Esophagus muscularis mucosa (tissue), 4 donors: ENCODE data around the gene SMCHD1. TPM values are rescaled to one million over a fixed set of nuclear protein-coding genes. Genes with fewer than 3 reads are reported as not detected.
"Not testable (repeated sequence)": the region's sequence is repeated elsewhere in the genome, so short reads cannot be mapped to it uniquely, and the experiment has no call there.

ENCODE experiments used
- DNase-seq: peaks from one replicate; pipeline ENCODE4 v3.0.0-alpha.2; 2017; ENCODE audit errors: extremely low spot score
- H3K27ac ChIP-seq, 4 donors: fragments of 200-600 bp; sonication (generic); replicated peaks in 1 of 4; 1 replicate in 3 of 4; 2 replicates in 1 of 4; pipeline ENCODE4 v1.5.1; 2016 to 2019; ENCODE audit warnings: mild to moderate bottlenecking in 1 of 4
- H3K27me3 ChIP-seq, 4 donors: fragments of 200-600 bp; sonication (generic); one replicate each; pipeline versions ENCODE4 v1.5.1 to v1.6.0; 2016 to 2019
- H3K36me3 ChIP-seq, 4 donors: fragments of 200-600 bp; sonication (generic); one replicate each; pipeline ENCODE4 v1.5.1; 2016 to 2019
- H3K4me1 ChIP-seq, 4 donors: fragments of 200-600 bp; sonication (generic); one replicate each; pipeline ENCODE4 v1.5.1; 2016 to 2019
- H3K4me3 ChIP-seq, 4 donors: fragments of 200-600 bp; sonication (generic); 1 replicate in 2 of 4; 2 replicates in 2 of 4; pipeline ENCODE4 v1.5.1; 2016 to 2019; ENCODE audit warnings: mild to moderate bottlenecking in 4 of 4, moderate library complexity in 1 of 4
- H3K9me3 ChIP-seq, 4 donors: fragments of 200-600 bp; sonication (generic); 1 replicate in 3 of 4; 2 replicates in 1 of 4; pipeline ENCODE4 v1.5.1; 2016 to 2019
- CTCF ChIP-seq, 3 experiments: fragments of 200-600 bp in 2 of 3; fragments of 450-650 bp in 1 of 3; sonication (generic) in 2 of 3; IDR thresholded peaks; one replicate each; pipeline ENCODE4 v1.5.1; 2017 to 2019; ENCODE audit warnings: antibody characterized with exemption in 3 of 3, mild to moderate bottlenecking in 2 of 3, moderate library complexity in 1 of 3
- EP300 ChIP-seq: sonication (generic); formaldehyde crosslinking; IDR thresholded peaks from one replicate; pipeline ENCODE4 v1.6.1; 2017; ENCODE audit warnings: antibody characterized with exemption
- POLR2A ChIP-seq: fragments of 450-650 bp; IDR thresholded peaks from one replicate; pipeline ENCODE4 v1.6.1; 2017; ENCODE audit warnings: antibody characterized with exemption, moderate library complexity, mild to moderate bottlenecking, low read depth
- POLR2AphosphoS5 ChIP-seq, 2 donors: sonication (generic); formaldehyde crosslinking; IDR thresholded peaks; one replicate each; pipeline ENCODE4 v1.6.1; 2017; ENCODE audit warnings: antibody characterized with exemption in 2 of 2
- WGBS: methylation state at CpG from one replicate; pipeline ENCODE4 v1.1.5; 2018; 5-methylcytosine and 5-hydroxymethylcytosine counted together
- intact Hi-C: fragments of 100-400 bp; cut with DNase I; formaldehyde crosslinking; loops from one replicate; pipeline ENCODE4 v1.15.1; 2023
- total RNA-seq, 4 donors: library from RNA; depleted of rRNA; stranded (reverse); fragments of >200 nt; gene quantifications; one replicate each; pipeline versions ENCODE4 v1.1.0 to v1.2.1, GENCODE V29; 2016

The SMCHD1 gene
- total RNA-seq, 4 donors from 2014 or later: 47.9 to 62.3 (median 58.2) TPM

GRCh38 chr18:2799369-2799768 is 143.8 kb downstream of the SMCHD1 start:
- H3K27ac ChIP-seq: no peak overlapping the region
- peaks cover 9 to 69% (median 42%) of the 10 kb centered on the region in 4 donors for H3K36me3 ChIP-seq
- H3K4me1 ChIP-seq: no peaks in the 10 kb centered on the region
- no peak overlapping the region for H3K4me3 ChIP-seq
- H3K27me3 ChIP-seq: no peaks in the 10 kb centered on the region
- intact Hi-C loops: no loop called here
- no peaks in the 10 kb centered on the region for H3K9me3 ChIP-seq
- WGBS: 83% methylated on average over 2 of the region's 2 CpGs
- DNase-seq: no peak
- TF ChIP-seq CTCF (IDR thresholded peaks at IDR 0.05) (no peak), POLR2A (no peak), POLR2AphosphoS5 (IDR thresholded peaks at IDR 0.05) (no peak), EP300 (no peak)

GRCh38 chr18:2805970-2806943 is 150.7 kb downstream of the SMCHD1 start:
- H3K4me3 ChIP-seq: no peak overlapping the region
- no peaks in the 10 kb centered on the region for H3K27me3 ChIP-seq
- no peaks in the 10 kb centered on the region for H3K4me1 ChIP-seq
- no peak for DNase-seq
- WGBS: 90% methylated on average over 8 of the region's 8 CpGs
- H3K36me3 ChIP-seq: peaks cover 0 to 22% (median 11%) of the 10 kb centered on the region in 4 donors
- H3K9me3 ChIP-seq: peaks cover 0 to 8% (median 3%) of the 10 kb centered on the region in 4 donors
- TF ChIP-seq CTCF (IDR thresholded peaks at IDR 0.05): no peak
- TF ChIP-seq EP300: no peak
- no peak for TF ChIP-seq POLR2AphosphoS5 (IDR thresholded peaks at IDR 0.05)
- TF ChIP-seq POLR2A: no peak
- no peak overlapping the region for H3K27ac ChIP-seq
- intact Hi-C loops: no loop called here

- H3K4me1 ChIP-seq, intact Hi-C loops, H3K27ac ChIP-seq, H3K4me3 ChIP-seq, DNase-seq, H3K27me3 ChIP-seq: not testable (repeated sequence)
- Histone ChIP-seq H3K9me3 (peaks cover 0 to 17% (median 6%) of the 10 kb centered on the region in 4 donors), H3K36me3 (peaks cover 0 to 12% (median 5%) of the 10 kb centered on the region in 4 donors)
- 91% methylated on average over 2 of the region's 2 CpGs for WGBS
Measured at GRCh38 chr18:2808640-2809039, 153.1 kb downstream of the SMCHD1 start.

GRCh38 chr18:2809666-2810183 is 154.2 kb downstream of the SMCHD1 start:
- H3K27ac ChIP-seq, H3K27me3 ChIP-seq, H3K4me1 ChIP-seq, H3K36me3 ChIP-seq, H3K4me3 ChIP-seq, intact Hi-C loops: not testable (repeated sequence)
- 93% methylated on average over 6 of the region's 6 CpGs for WGBS
- peaks cover 0 to 22% (median 9%) of the 10 kb centered on the region in 4 donors for H3K9me3 ChIP-seq
- peak; percentile 39 for DNase-seq

- Histone ChIP-seq H3K36me3 (no peaks in the 10 kb centered on the region), H3K9me3 (peaks cover 0 to 30% (median 18%) of the 10 kb centered on the region in 4 donors), H3K27ac (no peak overlapping the region), H3K4me1 (no peaks in the 10 kb centered on the region), H3K4me3 (no peak overlapping the region), H3K27me3 (no peaks in the 10 kb centered on the region)
- WGBS: 93% methylated on average over 1 of the region's 1 CpG
- intact Hi-C loops: no loop called here
- TF ChIP-seq POLR2A: no peak
- DNase-seq: no peak
Measured at GRCh38 chr18:2811416-2811815, 155.9 kb downstream of the SMCHD1 start.

- no peak for DNase-seq
- intact Hi-C loops: no loop called here
- 93% methylated on average over 2 of the region's 2 CpGs for WGBS
- peaks cover 0 to 36% (median 21%) of the 10 kb centered on the region in 4 donors for H3K9me3 ChIP-seq
- no peak overlapping the region for H3K4me3 ChIP-seq
- TF ChIP-seq POLR2AphosphoS5 (IDR thresholded peaks at IDR 0.05): no peak
- TF ChIP-seq POLR2A: no peak
- no peak for TF ChIP-seq EP300
- TF ChIP-seq CTCF (IDR thresholded peaks at IDR 0.05): no peak
- H3K27me3 ChIP-seq: no peaks in the 10 kb centered on the region
- H3K36me3 ChIP-seq: no peaks in the 10 kb centered on the region
- H3K4me1 ChIP-seq: no peaks in the 10 kb centered on the region
- H3K27ac ChIP-seq: no peak overlapping the region
Measured at GRCh38 chr18:2814928-2815327, 159.4 kb downstream of the SMCHD1 start.
